Measurements from ENCODE around the gene EGFL7.

EGFL7 gene

GRCh38 chr9:136673975-136674785 lies 11.5 kb downstream of the EGFL7 start:
- FAIRE-seq: no peak

GRCh38 chr9:136674786-136675349 lies 12.2 kb downstream of the EGFL7 start:
- FAIRE-seq: no peak

DNA sequence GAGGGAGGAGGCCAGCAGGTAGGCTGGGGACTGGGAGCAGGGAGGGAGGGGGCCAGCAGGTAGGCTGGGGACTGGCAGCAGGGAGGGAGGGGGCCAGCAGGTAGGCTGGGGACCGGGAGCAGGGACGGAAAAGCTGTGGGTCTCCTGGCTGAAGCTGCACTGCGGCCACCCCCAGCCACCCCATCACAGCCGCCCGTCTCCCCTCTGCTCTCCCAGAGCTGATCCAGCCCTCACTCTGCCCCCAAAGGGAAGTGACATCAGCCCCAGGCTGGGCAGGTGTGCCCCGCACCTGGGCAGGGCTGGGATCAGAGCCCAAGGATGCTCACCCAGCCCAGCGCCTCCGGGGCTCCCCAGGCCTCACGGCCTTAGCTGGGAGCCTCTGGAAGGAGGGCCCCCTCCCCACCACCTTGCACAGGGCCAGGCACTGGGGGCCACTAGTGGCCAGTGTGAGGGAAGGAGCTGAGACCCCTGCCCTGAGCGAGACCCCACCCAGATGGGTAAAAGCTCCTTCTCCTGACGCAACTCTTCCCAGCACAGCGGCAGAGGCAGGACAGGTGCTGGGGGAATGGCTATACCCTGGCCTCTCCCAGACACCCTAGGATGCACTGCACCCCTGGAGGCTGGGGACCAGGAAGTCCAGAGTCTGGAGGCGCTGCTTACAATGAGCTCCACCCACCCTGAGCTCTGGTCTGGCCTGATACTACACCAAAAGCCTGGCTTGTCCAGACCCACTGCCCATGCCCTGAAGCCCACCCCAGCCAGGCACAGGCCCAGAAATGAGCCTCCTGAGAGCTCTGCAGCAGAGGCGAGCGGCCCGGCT lies 13.0 kb downstream of the EGFL7 start:
- FAIRE-seq: no peak

DNA sequence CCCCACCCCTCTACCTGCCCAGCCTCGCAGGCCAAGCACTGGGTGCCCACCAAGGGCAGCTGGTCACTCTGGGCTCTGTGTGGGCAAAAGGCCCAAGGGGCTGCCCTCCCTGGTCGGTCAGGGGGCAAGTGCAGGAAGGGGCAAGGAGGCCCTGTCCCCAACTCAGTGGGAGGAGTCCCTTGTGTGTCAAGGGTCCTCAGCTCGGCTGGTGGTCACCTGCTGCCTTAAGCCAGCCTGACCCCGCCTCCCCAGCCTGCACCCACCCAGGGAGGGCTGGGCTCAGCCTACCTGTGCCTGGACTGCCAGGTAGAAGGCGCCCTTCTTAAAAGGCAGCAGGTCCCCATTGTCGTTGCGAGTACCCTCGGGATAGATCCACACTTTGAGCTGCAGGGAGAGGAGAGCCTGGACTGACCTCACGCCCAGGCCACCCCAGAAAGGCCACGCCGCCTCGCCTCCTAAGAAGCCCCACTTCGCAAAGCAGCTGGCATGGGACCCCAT lies 13.6 kb downstream of the EGFL7 start:
- FAIRE-seq: no peak

DNA sequence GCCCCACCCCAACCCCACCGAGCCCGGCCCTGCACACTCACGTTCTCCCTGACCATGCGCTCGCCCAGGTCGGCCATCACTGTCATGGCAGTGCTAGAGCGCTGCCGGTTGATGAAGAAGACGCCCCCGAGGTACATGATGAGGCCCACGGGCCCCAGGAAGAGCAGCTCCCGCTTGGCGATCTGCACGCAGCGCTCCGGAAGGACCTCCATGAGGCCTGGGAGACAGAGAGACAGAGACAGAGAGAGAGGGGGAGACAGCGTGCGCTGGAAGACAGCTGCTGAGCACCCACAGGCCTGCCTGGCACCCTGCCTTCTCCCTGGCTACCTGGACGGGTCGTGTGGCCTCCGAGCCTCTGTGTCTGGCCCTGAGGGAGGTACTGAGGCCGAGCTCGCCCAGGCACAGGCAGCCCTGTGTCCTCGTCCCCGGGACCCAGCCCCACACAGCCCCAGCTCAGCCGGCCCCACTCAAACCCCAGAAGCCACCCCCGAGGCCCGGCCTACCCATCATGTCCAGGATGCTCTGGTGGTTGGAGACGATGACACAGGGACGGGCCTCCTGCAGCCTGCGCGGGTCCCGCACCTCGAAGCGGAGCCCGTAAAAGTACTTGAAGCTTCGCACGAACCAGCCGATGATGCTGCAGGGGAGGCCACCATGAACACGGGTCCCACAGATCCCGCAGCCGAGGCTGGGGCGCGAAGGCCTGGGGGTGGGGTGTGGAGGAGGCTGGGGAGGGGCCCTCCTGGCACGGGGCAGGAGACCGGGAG lies 14.4 kb downstream of the EGFL7 start:
- no peak for FAIRE-seq

- FAIRE-seq: no peak
These were observed 15.3 kb downstream of the EGFL7 start for GRCh38 chr9:136678034-136678433.

DNA sequence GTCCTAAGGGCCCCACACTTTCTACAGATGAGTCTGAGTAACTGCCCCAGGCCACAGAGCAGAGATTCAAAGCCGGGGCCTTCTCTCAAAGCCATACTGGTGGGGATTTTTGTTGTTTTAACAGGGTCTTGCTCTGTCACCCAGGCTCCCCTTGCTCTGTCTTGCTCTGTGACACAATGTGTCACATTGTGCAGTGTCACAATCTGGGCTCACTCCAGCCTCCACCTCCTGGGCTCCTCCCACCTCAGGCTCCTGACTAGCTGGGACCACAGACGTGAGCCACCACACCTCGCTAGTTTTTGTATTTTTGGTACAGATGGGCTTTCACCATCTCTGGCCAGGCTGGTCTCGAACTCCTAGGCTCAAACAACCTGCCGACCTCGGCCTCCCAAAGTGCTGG lies 15.9 kb downstream of the EGFL7 start:
- no peak for FAIRE-seq

GRCh38 chr9:136679431-136679941 lies 16.8 kb downstream of the EGFL7 start:
- FAIRE-seq: no peak

DNA sequence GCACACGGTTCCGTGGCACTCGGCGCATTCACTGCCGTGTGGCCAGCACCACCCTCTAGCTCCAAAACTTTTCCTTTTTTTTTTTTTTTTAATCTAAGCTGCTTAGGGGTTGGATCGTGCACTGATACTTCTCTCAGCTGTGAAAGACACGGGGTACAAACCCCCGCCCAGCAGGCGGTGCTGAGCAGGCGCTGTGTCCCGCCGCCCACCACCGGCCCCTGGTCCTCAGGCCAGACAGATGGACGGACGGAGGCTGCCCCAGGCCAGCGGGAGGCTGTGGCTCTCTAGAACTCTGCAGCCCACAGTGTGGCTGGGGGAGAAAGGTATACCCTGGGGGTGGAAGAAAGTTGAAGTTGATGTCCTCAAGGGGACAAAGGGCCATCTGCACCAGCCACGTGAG lies 18.3 kb downstream of the EGFL7 start:
- no peak for FAIRE-seq

DNA sequence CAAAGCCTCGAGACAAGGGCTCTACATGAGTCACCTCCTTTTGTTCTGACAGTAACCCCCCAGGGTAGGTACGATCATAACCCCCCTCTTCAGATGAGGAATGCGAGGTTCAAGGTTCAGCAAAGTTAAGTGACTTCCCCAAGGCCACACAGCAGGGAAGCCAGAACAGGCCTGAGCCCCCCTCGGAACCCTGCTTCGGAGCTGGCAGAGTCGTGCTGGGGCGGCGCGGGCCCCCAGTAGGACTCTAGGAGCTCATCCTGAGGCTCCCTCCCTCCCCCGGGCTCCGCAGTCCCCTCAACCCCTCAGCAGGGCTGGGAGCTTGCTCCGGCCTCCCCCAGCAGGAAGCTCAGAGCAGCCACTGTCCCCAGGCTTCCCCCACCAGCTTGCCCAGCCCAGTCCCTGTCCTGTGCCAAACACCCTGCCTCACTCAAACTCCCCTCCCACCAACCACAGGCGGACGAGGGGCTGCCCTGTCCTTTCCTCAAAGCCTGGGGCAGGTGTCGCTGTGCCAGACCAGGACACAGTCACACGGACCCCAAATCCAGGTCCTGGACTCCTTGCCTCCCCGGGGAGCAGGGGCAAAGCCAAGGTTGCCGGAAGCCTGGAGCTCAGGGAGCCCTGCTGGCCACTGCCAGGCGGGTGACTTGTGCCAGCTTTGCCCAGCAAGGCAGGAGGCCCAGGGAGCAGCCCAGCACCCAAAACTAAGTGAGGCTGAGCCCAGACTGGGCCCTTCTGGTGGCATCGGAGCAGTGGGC lies 19.4 kb downstream of the EGFL7 start:
- FAIRE-seq: no peak

DNA sequence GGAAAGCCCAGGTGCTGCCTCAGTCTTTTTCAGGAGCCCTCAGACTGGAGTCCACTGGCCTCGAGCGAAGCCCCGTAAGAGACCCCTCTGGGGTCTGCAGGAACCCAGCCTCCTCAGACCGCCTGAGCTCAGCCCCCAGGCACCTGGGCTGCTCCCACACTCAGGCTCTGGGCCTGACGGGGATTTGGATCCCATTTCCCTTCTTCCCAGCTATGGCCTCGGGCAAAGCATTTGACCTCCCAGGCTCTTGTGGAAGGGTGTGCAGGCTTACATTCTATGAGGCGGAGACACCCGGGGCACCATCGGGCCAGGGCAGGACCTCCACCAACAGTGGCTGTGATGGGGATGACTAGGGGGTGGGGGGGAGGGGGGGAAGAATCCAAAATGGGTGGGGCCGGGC lies 20.0 kb downstream of the EGFL7 start:
- FAIRE-seq: no peak

- FAIRE-seq: no peak
These were observed 20.5 kb downstream of the EGFL7 start for GRCh38 chr9:136683173-136683745.

GRCh38 chr9:136683755-136684154 lies 21.0 kb downstream of the EGFL7 start:
- no peak for FAIRE-seq

DNA sequence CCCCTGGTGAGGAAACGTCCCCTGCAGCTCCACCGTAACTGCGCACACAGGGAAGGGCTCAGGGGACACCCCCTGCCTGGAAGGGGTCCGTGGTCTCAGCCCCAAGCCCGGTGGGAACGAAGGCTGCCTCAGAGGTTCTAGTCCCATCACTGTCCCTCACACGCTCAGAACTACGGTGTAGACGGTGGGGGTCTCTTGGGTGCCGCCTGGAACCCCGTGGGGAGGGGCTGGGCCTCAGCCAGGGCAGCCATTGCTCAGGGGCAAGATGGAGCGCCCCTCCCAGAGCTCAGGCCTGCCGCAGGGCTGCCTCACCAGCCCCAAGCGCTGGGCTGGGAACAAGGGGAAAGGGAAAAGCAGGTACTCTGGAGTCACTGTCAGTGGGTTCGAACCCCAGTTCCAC lies 21.6 kb downstream of the EGFL7 start:
- no peak for FAIRE-seq

DNA sequence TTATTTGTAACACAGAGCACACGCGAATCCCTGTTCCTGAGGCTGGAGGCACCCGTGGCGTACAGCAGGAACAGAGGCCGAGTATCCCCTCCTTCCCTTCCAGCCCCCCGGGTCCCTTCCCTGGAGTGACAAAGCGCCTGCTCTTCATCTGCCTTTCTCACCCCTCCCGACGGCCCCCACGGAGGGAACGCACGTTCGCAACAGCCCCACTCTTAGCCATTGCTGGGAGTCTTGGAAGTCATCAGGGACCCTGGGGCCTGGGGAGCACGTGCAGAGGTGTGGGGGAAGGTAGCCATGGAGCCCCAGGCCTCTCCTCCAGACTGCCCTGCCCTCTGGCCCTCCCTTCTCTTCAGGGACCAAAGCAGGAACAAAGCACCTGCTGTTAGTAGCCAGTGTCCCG lies 22.1 kb downstream of the EGFL7 start:
- no peak for FAIRE-seq

- no peak for FAIRE-seq
These were observed 22.5 kb downstream of the EGFL7 start for GRCh38 chr9:136685216-136685615.

DNA sequence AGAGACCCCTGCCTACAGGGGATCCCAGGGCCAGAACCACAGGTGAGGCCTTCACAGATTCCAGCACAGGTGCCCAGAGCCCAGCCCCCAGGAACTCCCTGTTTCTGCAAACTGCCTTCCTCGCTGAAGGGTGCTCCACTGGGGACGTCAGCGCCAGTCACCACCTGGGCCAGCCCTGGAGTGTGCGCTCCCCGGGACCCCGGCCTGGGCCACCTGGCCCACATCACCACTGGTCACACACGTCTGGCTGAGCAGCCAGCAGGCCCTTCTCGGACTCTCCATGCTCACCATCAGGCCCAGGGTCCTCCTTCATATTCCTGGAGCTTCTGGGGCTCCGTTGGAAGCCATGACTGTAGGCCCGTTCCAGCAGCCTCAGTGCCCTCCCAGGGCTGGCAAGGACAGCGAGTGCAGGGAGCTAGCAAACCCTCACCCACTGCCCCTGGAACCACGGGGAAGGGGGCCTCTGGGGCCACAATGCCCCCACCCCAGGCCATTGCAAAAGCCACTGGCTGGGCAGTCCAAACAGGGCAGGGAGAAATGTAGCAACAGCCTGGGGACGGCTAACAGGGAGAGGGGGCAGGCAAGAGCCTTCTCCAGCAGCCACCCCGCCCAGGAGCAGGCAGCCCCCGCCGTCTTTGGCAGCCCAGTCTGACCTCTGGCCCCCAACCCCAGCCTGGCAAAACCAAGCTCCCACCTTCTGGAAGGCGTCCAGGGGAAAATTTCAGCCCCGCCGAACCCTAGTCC lies 23.2 kb downstream of the EGFL7 start:
- no peak for FAIRE-seq

- no peak for FAIRE-seq
These were observed 23.7 kb downstream of the EGFL7 start for GRCh38 chr9:136686534-136686793.

GRCh38 chr9:136686794-136687711 lies 24.3 kb downstream of the EGFL7 start, which contains the start of gene AGPAT2:
AGPAT2 (minus strand) TSS chr9:136687457; CDS start chr9:136687357, 100 bp downstream.
- no peak for FAIRE-seq

All from endometrium (tissue), 2 donors.